ENCODE data around the gene HOOK1.
"Not testable (repeated sequence)": the region's sequence is repeated elsewhere in the genome, so short reads cannot be mapped to it uniquely, and the experiment has no call there.

The HOOK1 gene

GRCh38 chr1:59827055-59827643, 12.4 kb downstream of the HOOK1 start:
- DNase-seq, result no peak

GRCh38 chr1:59828160-59828559, 13.4 kb downstream of the HOOK1 start:
- no peak for DNase-seq

- no peak for DNase-seq
These were observed 16.8 kb downstream of the HOOK1 start for GRCh38 chr1:59831529-59831928.

DNA sequence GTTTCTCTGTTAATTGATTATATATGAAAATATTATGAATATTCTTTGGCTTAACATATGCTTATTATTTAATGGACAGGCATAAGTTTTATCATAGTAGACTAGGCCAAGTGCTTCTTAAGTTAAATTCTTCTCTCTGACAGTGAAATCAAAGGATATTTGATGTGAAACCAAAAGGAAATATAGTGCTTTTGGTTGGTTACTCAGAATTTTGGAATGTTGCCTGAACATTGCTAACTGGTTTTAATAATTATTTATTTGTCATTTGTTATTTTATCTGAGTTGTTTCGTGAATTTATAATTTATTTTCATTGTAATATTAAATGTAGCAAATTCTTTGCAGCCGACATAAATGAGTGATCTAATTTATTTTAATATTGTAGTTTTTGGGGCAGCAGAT, 18.3 kb downstream of the HOOK1 start:
- DNase-seq, result no peak

GRCh38 chr1:59833991-59834390, 19.2 kb downstream of the HOOK1 start:
- DNase-seq, result no peak

DNA sequence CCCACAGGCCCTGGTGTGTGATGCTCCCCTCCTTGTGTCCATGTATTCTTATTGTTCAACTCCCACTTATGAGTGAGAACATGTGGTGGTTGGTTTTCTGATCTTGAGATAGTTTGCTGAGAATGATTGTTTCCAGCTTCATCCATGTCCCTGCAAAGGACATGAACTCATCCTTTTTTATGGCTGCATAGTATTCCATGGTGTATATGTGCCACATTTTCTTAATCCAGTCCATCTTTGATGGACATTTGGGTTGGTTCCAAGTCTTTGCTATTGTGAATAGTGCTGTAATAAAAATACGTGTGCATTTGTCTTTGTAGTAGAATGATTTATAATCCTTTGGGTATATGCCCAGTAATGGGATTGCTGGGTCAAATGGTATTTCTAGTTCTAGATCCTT, 23.1 kb downstream of the HOOK1 start:
- not testable (repeated sequence) for DNase-seq

DNA sequence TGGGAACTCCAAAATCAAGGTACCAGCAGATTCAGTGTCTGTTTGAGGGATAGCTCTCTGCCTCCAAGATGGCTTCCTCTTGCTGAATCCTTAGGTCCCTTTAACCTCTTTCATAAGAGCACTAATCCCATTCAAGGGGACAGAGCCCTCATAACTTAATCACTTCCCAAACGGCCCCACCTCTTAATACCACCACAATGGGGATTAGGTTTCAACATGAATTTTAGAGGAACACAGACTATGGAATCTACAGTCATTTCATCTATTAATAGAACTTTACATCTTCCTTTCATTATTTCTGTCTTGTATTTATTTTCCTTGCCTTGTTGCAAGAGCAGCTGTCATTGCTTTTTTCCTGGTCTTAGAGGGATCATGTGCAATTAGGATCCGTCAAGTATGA, 30.3 kb downstream of the HOOK1 start:
- no peak for DNase-seq

- DNase-seq, result no peak
These were observed 31.6 kb downstream of the HOOK1 start for GRCh38 chr1:59846209-59846894.

GRCh38 chr1:59846895-59847282, 32.1 kb downstream of the HOOK1 start:
- no peak for DNase-seq

DNA sequence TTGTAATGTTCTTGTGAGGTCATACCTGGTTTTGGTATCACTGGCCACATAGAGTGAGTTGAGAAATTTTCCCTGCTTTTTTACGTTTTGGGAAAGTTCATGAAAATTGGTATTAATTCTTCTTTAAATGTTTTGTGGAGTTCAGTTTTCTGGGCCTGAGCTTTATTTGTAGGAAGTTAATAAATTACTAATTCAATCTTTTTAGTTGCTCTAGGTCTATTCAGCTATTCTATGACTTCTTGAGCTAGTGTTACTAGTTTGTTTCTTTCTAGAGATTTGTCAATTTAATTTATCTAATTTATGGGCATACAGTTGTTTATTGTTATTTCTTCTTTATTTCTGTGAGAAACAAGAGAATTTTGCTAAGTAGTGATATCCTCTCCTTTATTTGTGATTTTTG, 37.4 kb downstream of the HOOK1 start:
- no peak for DNase-seq

DNA sequence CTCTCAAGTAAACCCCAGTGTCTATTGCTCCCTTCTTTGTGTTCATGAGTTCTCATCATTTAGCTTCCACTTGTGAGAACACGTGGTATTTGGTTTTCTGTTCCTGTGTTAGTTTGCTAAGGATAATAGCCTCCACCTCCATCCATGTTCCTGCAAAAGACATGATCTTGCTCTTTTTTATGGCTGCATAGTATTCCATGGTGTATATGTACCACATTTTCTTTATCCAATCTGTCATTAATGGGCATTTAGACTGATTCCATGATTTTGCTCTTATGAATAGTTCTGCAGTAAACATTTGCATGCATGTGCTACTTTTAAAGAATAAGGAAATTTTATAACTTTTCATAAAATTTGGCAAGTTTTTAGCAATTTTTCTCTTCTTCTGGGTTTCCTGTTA, 40.5 kb downstream of the HOOK1 start:
- not testable (repeated sequence) for DNase-seq

GRCh38 chr1:59856725-59857338, 42.1 kb downstream of the HOOK1 start:
- DNase-seq, result no peak

DNA sequence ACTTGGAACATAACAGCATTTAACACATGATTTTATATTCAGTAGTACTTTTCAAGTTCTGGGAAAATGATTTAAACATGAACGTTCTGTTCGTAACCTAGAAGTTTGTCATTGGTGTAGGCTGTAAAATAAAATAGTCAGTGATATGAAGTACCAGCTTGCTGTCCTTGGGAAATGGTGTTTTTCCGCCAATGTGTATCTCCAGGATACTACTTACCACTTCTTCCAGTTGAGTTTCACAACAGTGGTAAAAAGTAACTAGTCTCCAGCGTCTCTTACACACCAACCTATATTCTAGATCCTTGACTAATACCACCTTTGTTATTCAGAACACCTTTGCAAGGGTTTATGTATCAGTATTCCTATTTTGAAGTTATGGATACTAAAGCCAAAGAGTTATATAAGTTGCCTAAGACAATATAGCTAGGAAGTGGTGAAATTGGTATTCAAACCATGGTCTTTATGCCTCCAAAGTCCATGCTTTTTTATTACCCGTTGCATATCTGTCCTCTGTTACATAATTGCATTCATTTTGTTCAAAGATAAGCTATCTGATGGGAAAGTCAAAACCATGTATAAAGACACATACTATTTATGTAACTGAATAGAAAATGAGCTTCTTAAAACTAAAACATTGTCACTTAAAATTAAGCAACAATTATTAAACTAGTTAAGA, 43.1 kb downstream of the HOOK1 start:
- DNase-seq, result no peak

DNA sequence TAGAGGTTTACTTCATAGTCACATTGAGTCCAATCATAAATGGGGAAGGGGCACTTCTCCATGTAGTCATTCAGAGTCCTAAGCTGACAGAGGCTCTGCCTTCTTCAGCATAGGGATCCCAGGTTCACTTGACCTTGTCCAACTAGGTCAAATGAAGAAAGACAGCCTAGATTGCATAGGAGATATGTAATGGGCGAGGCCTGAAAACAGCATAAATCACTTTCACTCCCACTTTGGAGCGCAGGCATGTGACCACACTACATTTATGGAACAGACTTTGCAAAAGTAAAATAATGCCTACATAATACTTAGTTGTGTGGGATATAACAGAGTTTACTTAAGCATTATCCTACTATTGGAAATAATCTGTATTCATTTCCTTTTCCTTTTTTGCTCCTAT, 51.7 kb downstream of the HOOK1 start:
- no peak for DNase-seq

DNA sequence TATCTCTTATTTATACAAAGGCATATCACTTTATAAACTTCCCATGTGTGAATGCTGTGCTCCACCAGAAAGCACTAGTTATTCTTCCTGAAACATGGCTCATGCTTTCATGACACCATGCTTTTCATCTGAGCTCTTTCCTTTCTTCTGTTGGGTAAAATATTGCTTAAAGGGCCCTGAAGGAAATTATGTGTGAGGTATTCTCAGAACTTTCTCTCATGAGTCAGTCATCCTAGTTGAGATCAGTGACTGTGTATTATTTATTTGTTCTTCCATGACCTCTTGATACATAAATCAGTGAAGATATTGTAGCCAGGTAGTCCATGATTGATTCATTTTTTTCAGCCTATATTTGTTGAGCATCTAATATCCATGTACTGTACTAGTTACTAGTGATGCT, 57.0 kb downstream of the HOOK1 start:
- DNase-seq, result no peak

GRCh38 chr1:59877108-59877682, 62.4 kb downstream of the HOOK1 start:
- no peak for DNase-seq

DNA sequence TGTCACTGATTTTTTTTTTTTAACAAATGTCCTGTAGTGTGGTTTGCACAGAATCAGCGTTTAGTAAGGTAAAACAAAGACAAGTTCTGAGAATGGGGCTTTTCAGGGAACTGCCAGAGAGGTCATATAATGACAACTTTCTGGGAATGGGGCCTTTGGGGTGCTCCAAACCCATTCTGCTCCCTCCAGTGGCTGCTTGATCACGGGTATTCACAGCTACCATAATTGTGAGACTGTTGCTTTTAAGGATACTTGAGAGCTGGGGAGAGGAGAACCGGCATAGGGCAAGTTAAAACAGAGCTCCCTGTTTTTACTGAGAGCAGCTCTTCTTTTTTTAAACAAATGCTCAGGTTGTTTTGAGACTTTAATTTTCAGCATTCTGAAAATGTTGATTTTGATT, 63.6 kb downstream of the HOOK1 start:
- no peak for DNase-seq

GRCh38 chr1:59879574-59879973, 64.8 kb downstream of the HOOK1 start:
- DNase-seq, result peak; percentile 12

DNA sequence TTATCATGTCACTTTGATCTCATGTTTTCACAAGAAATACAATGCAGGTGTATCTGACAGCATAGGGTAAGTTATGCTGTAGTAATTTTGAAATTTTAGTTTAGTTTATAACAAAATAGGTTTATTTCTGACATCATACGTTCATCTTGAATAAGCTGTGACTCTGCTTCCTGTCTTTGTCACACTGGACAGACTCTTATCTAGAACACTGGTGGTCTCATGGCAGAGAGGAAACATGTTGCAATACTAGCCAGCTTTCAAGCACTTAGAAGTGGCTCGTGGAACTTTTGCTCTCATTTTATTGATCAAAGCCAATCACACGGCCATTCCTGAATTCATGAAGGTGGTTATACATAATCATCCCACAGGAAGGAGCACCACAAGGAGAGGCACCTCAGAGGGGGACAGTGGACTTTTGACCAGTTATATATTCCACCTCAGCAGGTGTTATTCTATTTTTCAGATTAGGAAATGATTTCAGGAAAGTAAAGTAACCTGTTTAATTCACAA, 65.3 kb downstream of the HOOK1 start:
- DNase-seq, result no peak

GRCh38 chr1:59880735-59881134, 66.0 kb downstream of the HOOK1 start:
- no peak for DNase-seq

DNA sequence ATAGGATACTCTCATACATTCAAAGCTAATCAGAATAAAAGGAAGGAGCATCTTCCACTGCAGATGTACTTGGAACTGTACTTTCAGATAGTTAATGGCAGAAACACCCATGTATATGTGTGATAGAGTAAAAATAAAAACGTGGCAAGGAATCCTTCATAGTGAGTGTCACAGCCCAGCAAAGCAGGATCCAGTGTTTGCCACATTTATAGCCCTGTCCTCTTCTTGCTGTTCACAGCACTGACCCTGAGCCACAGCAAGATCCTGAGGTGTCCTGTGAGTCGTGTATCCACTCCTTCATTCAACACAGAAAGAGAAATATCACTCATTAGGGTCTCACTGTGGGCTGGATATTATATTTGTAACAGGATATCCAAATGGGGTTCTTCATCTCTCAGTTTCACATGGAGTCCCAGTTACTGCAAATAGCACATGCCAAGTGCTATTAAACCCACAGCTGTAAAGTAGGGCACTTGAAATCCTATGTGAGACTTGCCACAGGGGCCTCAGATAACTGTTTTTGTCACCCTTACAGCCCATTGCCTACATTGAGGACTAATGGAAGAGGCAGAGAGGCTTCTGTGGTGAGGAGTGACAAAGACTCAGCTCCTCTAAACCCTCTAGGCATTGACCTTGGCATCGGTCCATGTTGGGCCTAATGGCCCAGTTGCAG, 70.5 kb downstream of the HOOK1 start:
- DNase-seq, result peak; percentile 19

GRCh38 chr1:59892841-59893811, 78.4 kb downstream of the HOOK1 start:
- peak; percentile 2 for DNase-seq

Measured in NCI-H1105 treated with DMSO at 0.1 percent for 48 hours (cell line).